ENCODE results near the gene CACNA2D2.
A peak's percentile ranks its signal among the peaks of the same experiment; 100 is the strongest.

The CACNA2D2 gene

DNA sequence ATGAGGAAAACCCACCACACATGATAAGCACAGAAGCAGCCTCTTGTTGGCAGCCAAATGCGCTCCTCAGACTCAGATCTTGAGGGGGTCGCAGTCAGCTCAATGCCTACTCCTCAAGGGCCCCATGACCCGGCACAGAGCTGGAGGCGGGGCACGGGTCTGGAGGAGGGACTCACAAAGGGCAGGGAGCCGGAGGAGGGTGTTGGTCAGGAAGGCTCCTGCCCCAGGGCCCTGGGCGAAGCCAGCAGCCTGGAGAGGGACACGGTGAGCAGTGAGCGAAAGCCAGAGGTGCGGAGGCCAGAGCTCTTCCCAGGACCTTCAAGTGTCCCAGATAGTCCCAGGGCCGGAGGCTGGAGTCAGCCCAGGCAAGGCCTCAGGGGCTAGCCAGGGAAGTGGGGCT, 9.8 kb downstream of the CACNA2D2 start:
- DNase-seq, result no peak

DNA sequence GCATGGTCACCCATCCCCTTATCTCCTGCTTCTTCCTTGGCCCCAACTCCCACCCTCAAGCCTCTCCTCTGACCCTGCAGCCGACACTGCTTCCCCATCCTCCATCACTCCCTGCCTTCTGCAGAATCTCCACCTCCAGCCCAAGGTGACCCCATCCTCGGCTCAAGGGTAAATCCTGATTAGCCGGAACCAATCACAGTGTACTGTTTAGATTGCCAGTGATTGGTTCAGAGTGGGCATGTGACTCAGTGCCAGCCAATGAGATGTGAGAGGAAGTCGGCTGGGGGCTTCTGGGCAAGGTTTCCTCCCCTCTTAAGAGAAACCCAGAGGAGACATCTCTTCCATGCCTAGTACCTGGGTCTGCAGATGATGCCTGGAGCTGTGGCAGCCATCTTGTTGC, 10.3 kb downstream of the CACNA2D2 start:
- DNase-seq, result no peak

DNA sequence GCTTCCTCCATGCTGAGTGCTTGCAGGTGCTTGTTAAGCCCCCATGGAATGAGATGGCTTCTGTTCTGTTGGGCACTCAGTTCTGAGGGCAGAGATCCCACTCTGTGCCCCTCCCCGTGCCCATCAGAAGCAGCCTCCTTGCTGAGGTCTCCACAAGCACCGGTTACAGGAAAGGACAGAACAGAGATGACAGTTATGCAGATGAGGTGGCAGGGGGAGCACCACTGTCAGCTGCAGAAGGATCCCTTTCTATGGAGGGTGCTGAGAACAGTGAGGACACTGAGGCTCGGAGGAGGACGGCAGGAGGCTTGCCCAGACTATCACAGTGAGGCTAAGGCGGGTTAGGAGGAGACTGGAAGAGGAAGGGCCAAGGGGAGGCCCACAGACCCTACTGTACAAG, 12.4 kb downstream of the CACNA2D2 start:
- no peak for DNase-seq

DNA sequence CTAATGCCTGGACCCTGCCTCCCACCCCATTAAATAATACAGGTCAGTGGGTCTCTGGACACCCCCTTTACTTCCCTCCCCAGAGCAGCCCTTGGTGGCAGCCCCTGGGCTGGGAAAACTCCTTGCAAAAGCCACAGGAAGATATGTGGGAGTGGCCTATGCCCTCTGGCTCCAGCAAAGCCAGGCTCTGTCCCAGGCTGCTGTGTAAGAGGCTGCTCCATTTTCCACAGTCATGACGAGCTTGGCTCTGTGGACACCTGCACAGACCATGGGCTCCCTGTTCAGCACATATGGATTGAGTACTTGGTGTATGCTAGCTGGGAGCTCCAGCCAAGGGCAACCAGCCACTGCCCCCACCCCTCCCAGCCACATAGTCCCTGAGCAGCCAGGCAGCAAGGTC, 13.0 kb downstream of the CACNA2D2 start:
- DNase-seq, result no peak

DNA sequence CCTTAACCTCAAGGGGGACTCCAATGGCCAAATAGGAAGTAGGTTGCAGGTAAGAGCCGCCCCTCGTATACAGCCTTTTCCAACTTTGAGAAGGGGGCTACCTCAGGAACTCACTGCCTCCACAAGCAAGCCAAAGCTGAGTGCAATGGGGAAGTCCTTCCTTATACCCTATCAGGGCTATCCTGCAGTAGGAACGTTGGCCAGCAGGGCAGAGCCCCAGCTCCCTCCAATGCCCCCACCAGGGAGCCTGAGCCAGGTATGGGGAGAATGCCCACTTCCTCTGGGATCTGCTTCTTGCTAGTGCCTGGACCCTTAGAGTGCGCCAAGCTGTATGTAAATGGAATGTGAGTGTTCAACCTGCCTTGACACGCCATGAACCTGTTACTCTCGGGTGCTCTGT, 16.3 kb downstream of the CACNA2D2 start:
- DNase-seq, result no peak

DNA sequence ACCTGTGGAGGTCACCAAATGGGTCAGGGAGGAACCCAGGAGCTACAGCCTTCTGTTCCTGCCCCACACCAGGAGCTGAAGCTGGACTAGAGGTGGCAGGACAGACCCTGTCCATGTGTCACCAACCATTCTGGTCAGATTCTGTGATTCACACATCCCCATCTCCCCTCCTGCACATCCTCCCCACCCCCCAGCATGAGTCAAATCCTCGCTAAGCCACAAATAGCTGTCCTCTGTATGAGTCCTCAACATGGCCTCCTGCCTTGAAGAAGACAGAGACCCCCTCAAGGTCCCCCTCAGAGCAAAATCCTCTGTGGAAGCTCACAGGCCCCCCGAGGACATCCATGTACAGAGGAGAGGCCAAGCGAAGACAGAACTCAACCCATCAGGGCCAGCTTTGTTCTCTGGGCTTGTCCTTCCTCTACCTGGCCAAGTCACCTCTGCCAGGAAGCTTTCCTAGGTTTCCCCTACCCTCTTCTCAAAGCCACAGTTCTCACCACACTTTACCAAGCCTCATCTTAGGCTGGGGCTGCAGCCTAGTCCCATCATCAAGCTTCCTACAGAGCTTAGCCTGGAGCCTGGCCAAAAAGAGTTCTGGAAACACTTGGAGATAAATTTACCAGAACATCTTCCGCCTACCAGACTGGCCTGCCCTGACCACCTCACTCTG, 17.1 kb downstream of the CACNA2D2 start:
- DNase-seq, result no peak

DNA sequence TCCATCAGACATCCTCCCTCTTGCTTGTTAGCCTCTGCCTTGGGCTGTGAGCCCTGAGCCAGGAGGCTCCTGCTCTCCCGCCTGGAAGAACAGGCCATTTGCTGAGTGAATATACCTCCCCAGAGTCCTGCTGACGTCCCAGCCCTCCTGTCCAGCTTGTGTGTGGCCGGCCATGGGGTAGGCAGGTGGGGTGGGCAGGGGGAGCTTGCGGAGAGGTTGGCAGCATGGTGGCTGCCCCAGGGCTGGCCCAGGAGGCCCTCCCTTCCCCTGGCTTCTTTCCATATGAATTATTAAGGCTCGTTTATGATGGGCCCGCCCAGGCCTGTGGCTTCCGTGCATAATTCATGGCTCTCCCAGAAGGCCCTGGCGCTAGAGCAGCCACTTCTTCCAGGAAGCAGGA, 18.7 kb downstream of the CACNA2D2 start:
- no peak for DNase-seq

DNA sequence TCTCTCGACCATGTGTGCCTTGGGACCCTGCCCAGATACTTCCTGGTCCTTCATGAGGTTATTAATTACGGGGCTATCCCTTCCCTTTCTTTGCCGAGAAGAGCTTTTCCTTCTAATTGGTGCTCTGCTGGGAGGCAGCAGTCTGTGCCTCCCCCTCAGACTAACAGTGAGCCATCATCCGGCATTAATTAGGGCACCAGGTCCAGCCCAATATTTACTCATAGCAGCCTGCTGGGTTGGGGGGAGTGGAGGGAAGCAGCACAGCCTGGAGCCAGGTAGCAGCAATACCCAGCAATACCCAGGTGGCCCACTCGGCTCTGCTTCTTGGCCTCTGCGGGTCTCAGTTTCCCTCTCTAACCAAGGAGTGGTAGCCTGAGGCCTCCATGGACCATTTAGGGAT, 20.1 kb downstream of the CACNA2D2 start:
- DNase-seq, result no peak

DNA sequence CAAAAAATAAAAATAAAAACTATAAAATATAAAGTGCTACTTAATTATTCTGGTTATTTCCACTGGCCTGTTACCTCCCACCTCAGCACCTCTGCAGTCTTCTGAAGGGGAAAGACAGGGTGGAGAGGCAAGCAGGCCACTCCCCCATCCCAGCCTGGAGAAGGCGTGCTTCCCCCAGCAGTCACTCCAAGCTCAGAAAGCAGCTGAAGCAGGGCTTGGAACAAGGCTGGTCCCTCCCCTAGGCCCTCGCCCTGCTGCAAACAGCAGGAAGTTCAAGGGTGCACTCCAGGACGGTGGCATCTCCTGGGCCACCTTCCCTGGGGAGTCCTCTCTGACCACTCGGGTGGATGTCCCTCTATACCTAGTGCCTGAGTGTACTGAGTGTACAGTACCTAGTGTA, 21.4 kb downstream of the CACNA2D2 start:
- DNase-seq, result no peak

DNA sequence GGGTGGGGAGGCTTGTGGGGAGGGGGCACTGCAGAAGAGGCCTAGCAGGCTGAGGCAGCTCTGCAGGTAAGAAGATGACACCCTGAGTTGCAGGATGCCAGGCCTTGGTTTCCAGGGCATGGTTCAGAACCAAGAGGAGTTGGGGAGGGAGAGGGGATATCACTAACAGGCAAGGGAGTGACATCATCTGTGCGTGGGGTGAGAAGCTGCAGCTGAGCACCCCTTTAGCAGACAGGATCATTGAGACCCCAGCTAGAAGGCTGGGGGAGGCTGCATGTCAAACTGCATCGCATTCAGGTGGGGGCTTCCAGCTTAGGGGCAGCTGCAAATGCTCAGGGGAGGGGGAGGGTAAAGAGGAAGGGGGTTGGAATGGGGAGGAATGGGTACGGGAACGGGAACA, 23.0 kb downstream of the CACNA2D2 start:
- no peak for DNase-seq

DNA sequence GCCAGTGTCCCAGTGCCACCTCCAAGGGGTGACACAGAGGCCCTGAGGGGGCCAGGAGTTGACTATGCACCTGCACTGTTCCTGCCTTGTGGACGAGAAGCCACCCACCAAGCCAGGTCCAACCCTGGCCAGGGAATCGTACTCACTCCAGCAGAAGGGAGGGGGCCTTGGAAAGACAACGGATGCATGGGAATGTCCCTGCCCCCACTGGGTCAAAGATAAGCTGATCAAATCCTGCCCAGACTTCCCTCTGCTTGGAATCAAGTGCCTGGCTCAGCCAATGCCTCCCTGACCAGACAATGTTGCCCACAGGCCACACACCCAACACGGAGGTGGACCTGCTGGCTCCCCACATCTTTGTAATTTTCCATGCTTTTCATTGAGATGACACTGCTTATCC, 23.9 kb downstream of the CACNA2D2 start:
- DNase-seq, result no peak

DNA sequence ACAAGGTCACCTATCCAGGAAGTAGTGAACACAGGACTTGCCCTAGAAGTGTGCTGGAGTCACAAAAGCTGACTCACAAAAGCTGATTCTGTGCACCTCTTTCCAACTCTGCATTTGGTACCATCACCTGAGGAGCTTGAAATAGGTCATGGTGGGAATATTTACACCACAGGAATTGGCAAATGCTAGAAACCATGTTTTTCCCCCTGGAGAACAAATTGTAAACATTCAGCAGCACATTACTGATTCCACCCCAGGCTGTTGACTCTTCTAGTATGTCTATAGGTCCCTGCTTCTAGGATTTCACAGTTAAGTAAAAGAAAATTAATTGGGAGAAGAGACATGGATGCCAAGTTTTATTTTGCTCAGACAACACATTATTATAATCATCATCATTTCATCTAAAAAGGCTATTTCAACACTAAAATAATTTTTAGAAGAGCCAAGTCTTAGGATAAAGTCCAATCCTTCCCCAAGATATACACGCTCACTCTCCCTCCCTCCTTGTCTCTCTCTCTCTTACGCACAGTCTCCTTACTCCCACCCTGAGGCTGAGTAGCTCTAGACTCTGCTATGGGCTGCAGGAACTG, 24.7 kb downstream of the CACNA2D2 start:
- DNase-seq, result no peak

DNA sequence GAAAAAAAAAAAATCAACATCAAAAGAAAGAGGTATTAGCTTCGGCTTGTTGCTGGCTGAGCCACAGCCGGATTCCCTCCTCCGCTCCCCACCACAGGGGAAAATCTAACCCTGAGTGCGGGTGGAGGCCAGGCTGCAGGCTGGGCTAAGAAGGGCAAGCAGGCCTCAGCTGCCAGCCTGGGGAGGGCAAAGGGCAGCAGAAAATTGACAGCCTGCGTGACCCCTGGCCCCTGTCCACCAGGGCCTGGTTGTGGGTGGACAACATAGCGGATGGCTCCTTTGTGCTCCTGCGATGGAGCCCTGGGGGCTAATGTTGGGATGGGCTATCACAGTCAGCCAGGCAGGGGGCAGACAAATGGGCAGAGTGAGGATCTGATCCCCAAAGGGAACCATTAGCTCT, 25.4 kb downstream of the CACNA2D2 start:
- no peak for DNase-seq

DNA sequence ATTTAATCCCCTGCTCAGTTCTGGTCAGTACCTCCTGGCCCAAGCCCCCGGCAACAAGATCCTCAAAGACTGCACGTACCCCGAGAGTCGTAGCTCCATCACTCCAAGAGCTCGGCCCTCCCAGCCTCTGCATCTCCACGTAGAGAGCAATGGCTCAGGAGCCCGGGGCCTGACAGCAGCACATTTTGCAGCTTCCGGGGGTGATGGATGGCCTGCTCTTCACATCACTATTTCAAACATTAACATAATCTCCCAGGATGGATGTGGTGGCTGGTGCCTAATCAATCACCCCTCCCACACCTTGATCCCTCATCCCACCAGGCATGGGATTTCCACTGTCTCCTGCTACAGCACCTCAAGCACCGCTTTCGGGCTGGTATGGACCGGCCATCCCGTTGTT, 28.1 kb downstream of the CACNA2D2 start:
- no peak for DNase-seq

DNA sequence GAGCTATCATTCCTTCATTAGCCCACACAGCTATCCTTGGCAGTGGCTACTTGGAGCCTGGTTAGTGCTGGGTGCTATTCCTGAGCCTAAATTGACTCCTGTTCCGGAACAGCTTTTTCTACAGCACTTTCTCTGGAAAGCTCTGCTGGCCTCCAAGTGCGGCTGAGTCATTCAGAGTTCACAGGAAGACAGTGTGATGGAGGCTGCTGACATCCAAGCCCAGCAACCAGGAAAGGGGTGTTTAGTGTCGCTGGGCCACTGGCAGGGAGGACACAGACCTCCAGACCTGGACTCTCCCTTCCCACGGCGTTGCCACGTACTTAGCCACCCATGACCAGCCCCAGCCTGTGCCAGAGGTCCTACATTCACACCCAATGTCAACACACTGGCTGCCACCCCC, 28.7 kb downstream of the CACNA2D2 start:
- no peak for DNase-seq

DNA sequence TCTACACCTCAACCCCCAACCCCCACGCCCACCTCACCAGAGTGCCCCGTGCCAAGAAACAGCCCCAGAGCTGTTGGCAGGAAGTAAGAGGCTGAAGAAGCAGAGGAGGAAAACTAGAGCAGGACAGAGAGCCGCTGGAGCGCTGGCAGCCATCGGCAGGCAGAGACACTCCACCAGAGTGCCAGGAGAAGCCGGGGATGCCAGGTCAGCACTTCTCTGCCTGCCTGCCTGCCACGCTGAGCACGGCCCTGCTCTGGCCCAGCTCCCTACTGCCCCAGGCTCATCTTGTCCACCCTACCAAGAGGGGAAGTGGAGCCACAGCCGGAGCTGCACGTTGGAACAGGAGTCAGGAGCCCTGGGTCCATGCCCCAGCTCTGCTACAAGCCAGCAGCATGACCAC, 29.7 kb downstream of the CACNA2D2 start:
- no peak for DNase-seq

DNA sequence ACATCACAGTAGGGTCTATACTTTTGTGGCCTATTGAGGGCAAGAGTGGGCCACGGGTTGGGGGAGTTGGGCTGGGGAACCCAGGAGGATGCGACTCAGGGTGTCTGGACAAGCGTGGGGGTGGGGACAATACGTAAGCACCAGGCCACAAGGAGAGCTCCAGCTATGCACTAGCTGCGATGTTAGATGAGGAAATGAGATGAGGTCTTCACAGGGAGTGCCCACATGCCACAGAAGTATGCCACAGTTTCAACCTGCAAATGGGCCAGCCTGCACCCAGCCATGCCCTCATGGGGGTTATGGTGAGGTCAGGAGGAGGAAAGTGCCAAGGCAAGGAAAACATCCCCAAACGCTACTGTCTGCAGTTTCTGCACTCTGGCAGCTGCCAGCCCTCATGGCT, 30.5 kb downstream of the CACNA2D2 start:
- peak; percentile 32 for DNase-seq

DNA sequence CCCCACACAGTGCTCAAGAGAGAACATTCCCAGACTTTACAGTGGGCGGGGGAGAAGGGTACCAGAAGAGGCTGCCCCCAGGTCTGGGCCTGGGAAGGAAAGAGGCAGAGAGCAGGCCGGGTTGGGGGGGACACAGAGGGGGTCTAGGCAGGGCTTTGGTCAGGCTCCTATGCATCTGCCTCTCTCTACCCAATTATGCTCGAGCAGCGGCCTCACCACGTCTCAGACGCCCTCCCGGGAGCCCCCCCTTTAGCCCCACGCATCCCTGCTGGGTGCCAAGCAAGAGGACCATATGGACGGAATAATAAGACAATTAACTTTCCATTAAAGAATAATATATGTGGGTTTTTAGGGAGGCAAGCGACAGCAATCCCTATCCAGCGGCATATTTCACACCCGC, 32.8 kb downstream of the CACNA2D2 start:
- no peak for DNase-seq

DNA sequence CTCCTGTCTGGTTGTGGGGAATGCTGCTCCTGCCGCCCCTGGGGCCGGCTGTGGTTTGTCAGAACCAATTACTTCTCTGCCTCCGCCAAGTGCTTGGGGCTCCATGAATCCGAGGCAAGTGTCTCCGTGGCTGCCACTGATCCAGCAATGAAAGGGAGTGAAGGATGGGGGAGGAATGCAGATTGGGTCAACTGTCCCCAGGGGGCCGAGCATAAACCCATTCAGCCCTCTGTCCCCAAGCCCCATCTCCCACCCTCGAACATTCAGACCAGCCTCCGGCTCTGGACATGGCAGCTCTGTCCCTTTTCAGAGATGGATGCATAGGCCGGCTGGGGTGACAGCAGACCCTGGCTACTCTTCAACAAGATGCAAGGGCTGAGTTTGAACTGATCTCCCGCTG, 35.5 kb downstream of the CACNA2D2 start:
- DNase-seq, result no peak

DNA sequence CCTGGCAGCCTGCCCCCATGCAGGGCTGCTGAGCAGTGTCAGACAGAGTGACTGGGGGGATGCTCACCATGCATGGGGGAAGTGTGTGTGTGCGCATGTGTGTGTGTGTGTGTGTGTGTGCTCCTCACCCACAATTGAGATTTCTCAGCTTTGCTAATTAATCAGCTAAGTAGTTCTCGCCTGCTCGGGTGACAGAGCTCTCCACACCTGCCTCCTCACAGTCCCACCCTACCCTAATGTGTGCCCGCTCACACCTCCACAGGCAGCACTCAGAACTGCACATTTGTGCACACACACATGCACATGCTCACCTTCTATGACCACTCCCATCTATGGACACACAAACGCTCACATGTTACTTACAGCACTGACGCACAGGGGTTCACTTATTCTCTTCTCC, 37.3 kb downstream of the CACNA2D2 start:
- no peak for DNase-seq

DNA sequence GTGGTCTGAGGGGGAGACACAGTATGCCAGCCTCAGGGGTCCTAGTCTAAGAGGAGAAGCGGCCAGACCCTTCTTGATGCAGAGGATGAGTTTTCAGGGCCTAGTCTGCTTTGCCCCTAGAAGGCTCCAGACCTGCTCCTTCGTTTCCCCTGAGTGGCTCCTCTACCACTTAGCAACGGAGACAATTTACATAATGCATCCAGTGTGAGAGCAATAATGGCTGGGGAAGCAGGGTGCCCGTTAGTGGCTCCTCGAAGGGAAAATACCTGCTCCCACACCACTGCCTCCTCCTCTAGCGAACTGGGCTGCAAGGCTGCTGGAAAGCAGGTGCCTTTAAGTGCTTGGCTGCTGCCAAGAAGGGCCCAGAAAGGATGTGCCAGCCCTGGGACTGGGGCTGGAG, 38.9 kb downstream of the CACNA2D2 start:
- no peak for DNase-seq

DNA sequence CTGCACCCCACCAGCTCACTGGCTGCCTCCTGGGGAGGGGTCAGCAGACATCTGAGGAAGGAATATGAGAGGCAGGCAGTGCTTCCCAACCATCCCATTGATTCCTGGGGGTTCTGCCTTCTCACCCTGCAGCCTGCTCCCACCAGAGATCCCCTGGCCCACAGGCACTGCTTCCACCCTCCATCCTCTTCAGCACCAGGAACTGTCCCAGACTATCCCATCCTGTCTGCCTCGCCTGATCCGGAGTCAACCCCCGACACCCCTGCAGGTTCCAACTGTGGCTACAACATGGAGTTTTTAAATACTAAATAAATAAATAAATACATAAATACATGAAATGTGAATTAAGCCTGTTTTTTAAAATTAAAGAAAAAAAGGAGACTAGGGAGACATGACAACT, 43.6 kb downstream of the CACNA2D2 start:
- DNase-seq, result no peak

DNA sequence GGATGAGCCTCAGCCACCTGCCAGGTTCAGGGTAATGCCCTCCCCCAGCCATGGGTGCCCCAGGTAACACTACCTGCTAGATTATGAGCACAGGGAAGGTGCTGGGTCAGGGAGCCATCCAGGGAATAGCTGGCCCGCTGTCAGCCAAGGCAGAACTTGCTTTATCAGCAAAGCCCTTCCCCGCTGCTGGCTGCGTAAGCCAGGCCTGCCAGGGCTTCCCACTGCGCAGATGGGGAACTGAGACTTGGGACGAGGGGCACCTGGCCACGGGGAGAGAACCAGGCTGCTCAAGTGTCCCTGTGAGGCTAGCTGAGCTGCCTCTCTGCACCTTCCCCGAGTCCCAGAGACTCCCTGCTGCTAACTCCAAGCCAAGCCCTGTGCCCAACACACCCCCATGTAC, 45.4 kb downstream of the CACNA2D2 start:
- no peak for DNase-seq

DNA sequence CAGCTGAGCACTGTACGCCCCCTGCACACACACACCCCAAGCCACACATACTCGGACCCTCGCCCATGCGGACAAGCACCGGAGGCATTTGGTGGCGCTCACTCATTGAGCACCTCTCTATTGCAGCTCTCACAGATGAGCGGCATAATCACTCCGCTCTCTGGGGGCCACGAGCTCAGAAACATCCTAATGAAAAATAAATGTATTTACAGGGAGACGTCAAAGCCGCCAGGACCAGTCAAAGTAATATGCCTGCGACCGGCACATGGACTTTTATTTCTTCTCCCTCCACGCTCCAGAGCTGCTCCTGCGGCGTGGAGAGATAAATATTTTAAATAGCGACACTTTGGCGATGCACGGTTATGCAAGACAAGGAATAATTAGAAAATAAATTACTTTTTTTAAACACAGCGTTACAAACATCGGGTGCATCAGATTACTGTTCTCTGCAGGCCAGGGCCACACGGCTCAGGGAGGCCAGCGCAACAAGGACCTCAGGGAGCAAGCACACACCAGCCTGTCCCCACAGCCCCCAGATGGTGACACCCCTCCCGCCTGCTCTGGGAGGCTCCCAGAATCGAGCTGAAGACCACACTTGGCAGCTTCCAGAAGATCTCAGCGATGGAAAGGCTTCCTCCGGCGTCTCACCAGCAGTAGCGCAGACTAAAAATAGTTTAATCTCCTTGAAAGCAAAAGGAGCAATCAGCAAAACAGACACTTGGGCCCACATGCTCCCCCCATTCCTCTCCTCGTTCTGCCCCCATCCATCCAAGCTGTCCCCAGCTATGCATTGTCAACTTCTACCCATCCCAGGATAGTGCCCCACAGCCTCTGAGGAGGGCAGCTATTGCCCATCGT, 48.0 kb downstream of the CACNA2D2 start:
- DNase-seq, result no peak
